HepG2 (cell line): ENCODE measurements around the gene GPD1. TPM values are rescaled to one million over a fixed set of nuclear protein-coding genes. Genes with fewer than 3 reads are reported as not detected.

Experiments
- CC2D1A ChIP-seq: sonication (generic); formaldehyde crosslinking; IDR thresholded peaks from 2 replicates; pipeline ENCODE4 v1.8.1; 2023; ENCODE audit warnings: mild to moderate bottlenecking, missing genetic modification reagents
- EED ChIP-seq: sonication (generic); formaldehyde crosslinking; IDR thresholded peaks from 2 replicates; pipeline ENCODE4 v1.5.0; 2020; ENCODE audit warnings: mild to moderate bottlenecking, missing genetic modification reagents
- FOXA3 ChIP-seq: IDR thresholded peaks from 2 replicates; pipeline ENCODE4 v1.6.1; 2016; ENCODE audit warnings: missing genetic modification reagents, missing compliant biosample characterization
- IRF2 ChIP-seq: IDR thresholded peaks from 2 replicates; pipeline ENCODE4 v1.6.1; 2018; ENCODE audit warnings: missing genetic modification reagents, missing compliant biosample characterization
- MAFK ChIP-seq, 2 experiments: IDR thresholded peaks in 1 of 2; conservative IDR thresholded peaks in 1 of 2; 2 replicates each; pipeline ENCODE4 v1.6.1; 2011; ENCODE audit warnings: improper control_type of control experiment in 2 of 2, low read length in 2 of 2
- MYC ChIP-seq: sonication (generic); formaldehyde crosslinking; IDR thresholded peaks from 2 replicates; pipeline ENCODE4 v1.9.0; 2021; ENCODE audit warnings: missing genetic modification reagents, borderline replicate concordance
- NR2F1 ChIP-seq, 2 experiments: fragments of 450-650 bp in 1 of 2; formaldehyde crosslinking in 1 of 2; IDR thresholded peaks; 2 replicates each; pipeline versions ENCODE4 v1.5.0 to v1.6.1; 2016 to 2020; ENCODE audit warnings: mild to moderate bottlenecking in 1 of 2, missing compliant biosample characterization in 1 of 2, missing genetic modification reagents in 1 of 2, moderate library complexity in 1 of 2
- PHF20 ChIP-seq: sonication (generic); formaldehyde crosslinking; IDR thresholded peaks from 2 replicates; pipeline ENCODE4 v1.5.0; 2020; ENCODE audit warnings: mild to moderate bottlenecking, missing genetic modification reagents
- SNAPC5 ChIP-seq: sonication (generic); formaldehyde crosslinking; IDR thresholded peaks from 2 replicates; pipeline ENCODE4 v1.8.1; 2023; ENCODE audit warnings: mild to moderate bottlenecking, missing genetic modification reagents, borderline replicate concordance
- TP53 ChIP-seq: sonication (generic); formaldehyde crosslinking; conservative IDR thresholded peaks from 2 replicates; pipeline ENCODE4 v1.4.0; 2020; ENCODE audit warnings: missing genetic modification reagents
- TRAFD1 ChIP-seq: sonication (generic); formaldehyde crosslinking; IDR thresholded peaks from 2 replicates; pipeline ENCODE4 v1.5.1; 2020; ENCODE audit warnings: missing genetic modification reagents, mild to moderate bottlenecking, borderline replicate concordance
- YY1 ChIP-seq: IDR thresholded peaks from 2 replicates; pipeline ENCODE4 v1.6.1; 2011; ENCODE audit warnings: low read length, low read depth, moderate library complexity, mild to moderate bottlenecking; ENCODE audit not compliant: insufficient read depth, insufficient replicate concordance
- ZBTB40 ChIP-seq, 2 experiments: fragments of 450-650 bp in 1 of 2; sonication (generic) in 1 of 2; formaldehyde crosslinking in 1 of 2; IDR thresholded peaks; 2 replicates each; pipeline versions ENCODE4 v1.6.1 to v1.8.0; 2016 to 2022; ENCODE audit warnings: antibody characterized with exemption in 1 of 2, mild to moderate bottlenecking in 1 of 2, missing genetic modification reagents in 1 of 2
- ZBTB49 ChIP-seq: sonication (generic); formaldehyde crosslinking; IDR thresholded peaks from 2 replicates; pipeline ENCODE4 v1.4.0; 2020; ENCODE audit warnings: missing genetic modification reagents, borderline replicate concordance
- ZNF326 ChIP-seq: sonication (generic); formaldehyde crosslinking; IDR thresholded peaks from 2 replicates; pipeline ENCODE4 v1.4.0; 2020; ENCODE audit warnings: missing genetic modification reagents, borderline replicate concordance
- ZNF589 ChIP-seq: sonication (generic); formaldehyde crosslinking; conservative IDR thresholded peaks from 2 replicates; pipeline ENCODE4 v1.8.0; 2022; ENCODE audit warnings: mild to moderate bottlenecking, moderate library complexity, missing genetic modification reagents
- ZNF777 ChIP-seq: sonication (generic); formaldehyde crosslinking; IDR thresholded peaks from 2 replicates; pipeline ENCODE4 v1.4.0; 2020; ENCODE audit warnings: missing genetic modification reagents
- polyA plus RNA-seq, 8 experiments: library from polyadenylated mRNA; depleted of rRNA in 3 of 8; stranded (reverse) in 7 of 8; unstranded in 1 of 8; fragments of >200 nt; fragmentation: Illumina TruSeq in 4 of 8; extraction: Trizol in 4 of 8; gene quantifications; 2 replicates each; pipeline versions ENCODE4 v1.2.1 to v1.2.3, GENCODE V29; 2011 to 2016; ENCODE audit warnings: low read depth in 4 of 8, missing spikeins in 1 of 8, mixed read lengths in 1 of 8; ENCODE audit not compliant: insufficient read depth in 1 of 8
- total RNA-seq, 5 experiments: library from RNA; depleted of rRNA; stranded (reverse); fragments of >200 nt; fragmentation: Illumina TruSeq; extraction: Trizol; gene quantifications; 2 replicates each; pipeline ENCODE4 v1.2.3, GENCODE V29; 2016; ENCODE audit warnings: low read depth in 1 of 5

GPD1 gene
- total and polyA plus RNA-seq, 2 of the 13 experiments (the other 11 are each of a cell fraction or from before 2014, with no cell fraction given): 3.7 to 30.6 TPM

- TF ChIP-seq ZBTB40 (IDR thresholded peaks at IDR 0.05) (no peak), ZBTB40 (CRISPR knock-in tag; IDR thresholded peaks at IDR 0.05) (no peak), TRAFD1 (CRISPR knock-in tag) (no peak), ZNF326 (CRISPR knock-in tag) (no peak), FOXA3 (peak; percentile 85), YY1 (no peak), IRF2 (CRISPR knock-in tag) (peak; percentile 66; the same call in 1 of the 2 replicates), ZNF777 (CRISPR knock-in tag) (no peak), NR2F1 (CRISPR knock-in tag; IDR thresholded peaks at IDR 0.05) (peak in 1 of 2 experiments; percentile 34; a peak in 1 of 4 replicates), TP53 (CRISPR knock-in tag) (no peak), SNAPC5 (no peak), ZNF589 (CRISPR knock-in tag) (no peak), CC2D1A (no peak), MAFK (conservative IDR thresholded peaks at IDR 0.05 in 1 of 2, IDR thresholded peaks at IDR 0.05 in 1 of 2; ENCODE audit: low read length in 2 of 2) (no peak), PHF20 (CRISPR knock-in tag) (no peak), ZBTB49 (no peak), EED (CRISPR knock-in tag) (no peak), MYC (peak; percentile 42; the same call in 1 of the 2 replicates)
Observed at GRCh38 chr12:50082644-50083043, 21.2 kb upstream of the GPD1 start (continued).
